Adipocyte (in vitro differentiated cells): Measurements from ENCODE around the gene ACOT11.

Experiments
- DNase-seq: peaks from one replicate; pipeline ENCODE4 v3.0.0-alpha.2; 2015; ENCODE audit warnings: low read depth
- H3K27me3 ChIP-seq: replicated peaks from 2 replicates; pipeline ENCODE4 v1.7.0; 2013; ENCODE audit warnings: mild to moderate bottlenecking, low read length, moderate library complexity; ENCODE audit not compliant: control insufficient read depth, insufficient read depth
- H3K36me3 ChIP-seq: 2 replicates; pipeline ENCODE4 v1.7.0; 2013; ENCODE audit warnings: low read length, mild to moderate bottlenecking, moderate library complexity; ENCODE audit not compliant: control insufficient read depth, insufficient read depth, severe bottlenecking
- H3K4me1 ChIP-seq: 2 replicates; pipeline ENCODE4 v1.7.0; 2013; ENCODE audit warnings: mild to moderate bottlenecking, low read length, moderate library complexity; ENCODE audit not compliant: control insufficient read depth, insufficient read depth
- H3K4me3 ChIP-seq: 2 replicates; pipeline ENCODE4 v1.7.0; 2013; ENCODE audit warnings: mild to moderate bottlenecking, low read length, moderate library complexity
- H3K9ac ChIP-seq: 2 replicates; pipeline ENCODE4 v1.7.0; 2013; ENCODE audit warnings: mild to moderate bottlenecking, low read length, moderate library complexity
- H3K9me3 ChIP-seq: 2 replicates; pipeline ENCODE4 v1.7.0; 2013; ENCODE audit warnings: mild to moderate bottlenecking, low read length, moderate library complexity; ENCODE audit not compliant: control insufficient read depth

The ACOT11 gene

DNA sequence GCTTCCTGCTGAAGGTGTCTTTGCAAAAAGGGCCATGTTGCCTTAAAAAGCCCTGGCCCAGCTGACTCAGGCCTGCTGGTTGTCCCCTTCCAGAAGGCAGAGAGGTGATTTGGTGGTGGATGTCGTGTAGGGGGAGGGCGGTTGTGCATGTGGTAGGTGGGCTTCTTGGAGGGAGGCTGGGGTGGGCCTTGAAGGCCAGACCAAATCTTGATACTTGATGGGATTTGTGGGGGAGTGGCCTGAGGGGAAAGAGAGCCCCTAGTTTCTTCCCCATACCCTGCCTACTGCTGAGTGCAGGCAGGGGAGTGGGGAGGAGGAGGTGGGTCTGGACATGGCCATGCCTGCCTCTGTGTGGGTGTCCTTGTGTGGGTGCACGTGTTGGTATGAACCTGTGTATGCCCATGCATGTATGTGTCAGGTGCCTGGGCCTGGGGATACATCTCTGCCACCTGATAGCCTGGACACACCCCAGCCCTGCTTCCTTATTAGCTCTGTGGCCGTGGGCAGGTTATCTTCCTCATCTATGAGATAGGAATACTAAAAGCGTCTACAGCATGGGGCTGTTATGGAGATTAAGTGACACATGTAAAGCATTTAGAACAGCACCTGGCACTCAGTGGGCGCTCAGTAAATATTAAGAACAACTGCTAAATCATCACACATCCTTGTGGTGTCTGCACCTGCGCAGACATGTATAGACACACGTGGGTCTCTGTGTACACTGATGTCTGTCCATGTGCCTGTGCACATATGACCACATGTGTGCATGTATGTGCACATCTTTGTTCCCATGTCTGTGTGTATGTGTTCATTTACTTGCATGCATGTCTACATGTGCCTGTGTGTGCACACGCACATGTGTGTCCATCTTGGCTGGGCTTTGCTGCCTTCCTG, 58.3 kb downstream of the ACOT11 start:
- H3K36me3 ChIP-seq: no peaks in the 10 kb centered on the region
- DNase-seq: no peak
- H3K4me3 ChIP-seq: no peak overlapping the region
- no peaks in the 10 kb centered on the region for H3K4me1 ChIP-seq
- H3K9me3 ChIP-seq: no peaks in the 10 kb centered on the region
- no peak overlapping the region for H3K9ac ChIP-seq
- peaks cover 3% of the 10 kb centered on the region for H3K27me3 ChIP-seq

DNA sequence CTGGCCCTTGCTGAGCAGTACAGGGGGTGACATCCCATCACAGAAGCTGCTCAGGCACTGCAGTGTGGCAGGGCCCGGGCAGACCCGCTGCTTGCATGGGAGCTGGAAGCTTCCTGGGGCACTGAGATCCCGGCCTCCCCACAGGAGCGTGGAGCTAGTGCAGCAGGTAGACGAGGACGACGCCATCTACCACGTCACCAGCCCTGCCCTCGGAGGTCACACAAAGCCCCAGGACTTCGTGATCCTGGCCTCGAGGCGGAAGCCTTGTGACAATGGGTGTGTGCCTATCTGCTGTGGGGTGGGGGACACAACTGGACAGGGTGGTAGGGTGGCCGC, 58.9 kb downstream of the ACOT11 start:
- no peak overlapping the region for H3K4me3 ChIP-seq
- H3K9me3 ChIP-seq: no peaks in the 10 kb centered on the region
- no peak for DNase-seq
- no peak overlapping the region for H3K9ac ChIP-seq
- peaks cover 3% of the 10 kb centered on the region for H3K27me3 ChIP-seq
- no peaks in the 10 kb centered on the region for H3K36me3 ChIP-seq
- H3K4me1 ChIP-seq: no peaks in the 10 kb centered on the region

- Histone ChIP-seq H3K9ac (no peak overlapping the region), H3K36me3 (no peaks in the 10 kb centered on the region), H3K4me1 (no peaks in the 10 kb centered on the region), H3K9me3 (no peaks in the 10 kb centered on the region), H3K27me3 (peaks cover 3% of the 10 kb centered on the region), H3K4me3 (no peak overlapping the region)
- no peak for DNase-seq
Observed at GRCh38 chr1:54607821-54608565, 60.0 kb downstream of the ACOT11 start.

DNA sequence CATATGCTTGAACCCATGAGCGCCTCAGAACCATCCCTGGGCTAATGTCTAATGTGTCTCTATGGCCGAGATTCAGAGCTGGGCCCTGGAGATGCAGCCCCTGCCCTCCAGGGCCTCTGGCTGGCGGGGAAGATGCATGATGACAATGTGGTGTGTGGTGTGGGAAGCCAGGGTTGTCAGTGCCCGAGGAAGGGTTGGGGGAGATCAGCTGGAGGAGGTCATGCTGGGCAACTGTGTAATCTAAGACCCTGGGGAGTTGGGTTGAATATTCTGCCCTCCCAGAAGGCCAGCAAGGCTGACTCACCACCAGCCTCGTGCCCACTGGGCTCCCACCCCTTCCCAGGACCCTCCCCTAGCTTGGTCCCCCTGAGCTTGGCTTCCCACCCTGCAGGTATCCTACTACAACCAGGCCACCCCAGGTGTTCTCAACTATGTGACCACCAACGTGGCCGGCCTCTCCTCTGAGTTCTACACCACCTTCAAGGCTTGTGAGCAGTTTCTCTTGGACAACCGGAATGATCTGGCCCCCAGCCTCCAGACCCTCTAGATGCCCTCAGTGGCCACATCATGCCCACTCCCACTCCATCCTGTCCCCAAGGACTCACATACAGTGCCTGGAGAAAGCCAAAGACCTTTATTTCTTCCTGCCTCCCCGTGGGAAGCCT, 60.7 kb downstream of the ACOT11 start:
- H3K9me3 ChIP-seq: no peaks in the 10 kb centered on the region
- no peaks in the 10 kb centered on the region for H3K36me3 ChIP-seq
- peaks cover 3% of the 10 kb centered on the region for H3K27me3 ChIP-seq
- DNase-seq: no peak
- H3K4me1 ChIP-seq: no peaks in the 10 kb centered on the region
- H3K9ac ChIP-seq: no peak overlapping the region
- no peak overlapping the region for H3K4me3 ChIP-seq

DNA sequence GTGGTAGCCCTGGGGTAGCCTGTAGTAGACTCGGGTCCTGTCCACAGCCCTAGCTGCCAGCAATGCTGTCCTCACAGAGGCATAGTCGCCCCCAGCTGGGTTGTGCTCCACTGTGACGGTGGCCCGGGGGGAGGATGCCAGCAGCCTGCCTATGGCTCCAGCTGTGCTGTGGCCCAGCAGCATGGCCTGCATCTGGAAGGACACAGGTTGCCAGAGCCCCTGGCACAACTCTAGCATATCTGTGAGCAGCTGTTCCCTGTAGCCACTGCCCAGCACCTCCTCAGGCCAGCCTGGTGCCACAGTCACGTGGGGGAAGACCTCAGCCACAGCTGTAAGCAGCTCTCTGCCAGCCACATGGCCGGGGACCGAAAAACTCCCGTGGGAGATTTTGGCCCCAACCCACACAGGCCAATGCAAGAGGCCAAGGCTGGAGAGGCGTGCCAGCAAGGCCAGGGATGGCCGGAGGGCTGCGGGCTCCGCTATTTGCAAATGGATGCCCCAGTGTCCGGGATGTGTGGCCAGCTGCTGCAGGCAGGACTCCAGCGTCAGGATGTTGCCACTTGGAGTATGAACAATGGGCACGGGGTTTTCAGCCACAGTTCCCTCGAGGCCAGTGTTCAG, 61.4 kb downstream of the ACOT11 start:
- DNase-seq: no peak
- Histone ChIP-seq H3K36me3 (no peaks in the 10 kb centered on the region), H3K9me3 (no peaks in the 10 kb centered on the region), H3K9ac (no peak overlapping the region), H3K27me3 (peaks cover 3% of the 10 kb centered on the region), H3K4me1 (no peaks in the 10 kb centered on the region), H3K4me3 (no peak overlapping the region)

DNA sequence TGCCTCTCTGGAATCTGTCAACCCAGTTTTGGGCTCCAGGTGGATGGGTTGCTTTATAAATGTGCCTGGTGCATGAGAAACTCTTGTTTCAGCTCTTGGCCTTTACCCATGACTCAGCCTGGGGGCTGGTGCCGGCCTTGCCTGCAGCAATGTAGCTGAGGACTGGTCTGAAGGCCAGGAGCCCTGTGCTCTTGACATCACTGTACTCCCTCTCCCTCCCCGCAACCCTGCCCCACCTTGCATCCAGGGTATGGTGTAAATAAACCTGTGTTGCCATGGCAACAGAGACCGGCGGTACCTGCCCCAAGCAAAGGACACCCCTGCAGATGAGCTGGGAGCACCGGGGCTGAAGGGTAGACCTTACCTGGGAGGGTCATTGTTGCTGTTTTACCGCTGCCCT, 62.0 kb downstream of the ACOT11 start:
- H3K9me3 ChIP-seq: no peaks in the 10 kb centered on the region

DNA sequence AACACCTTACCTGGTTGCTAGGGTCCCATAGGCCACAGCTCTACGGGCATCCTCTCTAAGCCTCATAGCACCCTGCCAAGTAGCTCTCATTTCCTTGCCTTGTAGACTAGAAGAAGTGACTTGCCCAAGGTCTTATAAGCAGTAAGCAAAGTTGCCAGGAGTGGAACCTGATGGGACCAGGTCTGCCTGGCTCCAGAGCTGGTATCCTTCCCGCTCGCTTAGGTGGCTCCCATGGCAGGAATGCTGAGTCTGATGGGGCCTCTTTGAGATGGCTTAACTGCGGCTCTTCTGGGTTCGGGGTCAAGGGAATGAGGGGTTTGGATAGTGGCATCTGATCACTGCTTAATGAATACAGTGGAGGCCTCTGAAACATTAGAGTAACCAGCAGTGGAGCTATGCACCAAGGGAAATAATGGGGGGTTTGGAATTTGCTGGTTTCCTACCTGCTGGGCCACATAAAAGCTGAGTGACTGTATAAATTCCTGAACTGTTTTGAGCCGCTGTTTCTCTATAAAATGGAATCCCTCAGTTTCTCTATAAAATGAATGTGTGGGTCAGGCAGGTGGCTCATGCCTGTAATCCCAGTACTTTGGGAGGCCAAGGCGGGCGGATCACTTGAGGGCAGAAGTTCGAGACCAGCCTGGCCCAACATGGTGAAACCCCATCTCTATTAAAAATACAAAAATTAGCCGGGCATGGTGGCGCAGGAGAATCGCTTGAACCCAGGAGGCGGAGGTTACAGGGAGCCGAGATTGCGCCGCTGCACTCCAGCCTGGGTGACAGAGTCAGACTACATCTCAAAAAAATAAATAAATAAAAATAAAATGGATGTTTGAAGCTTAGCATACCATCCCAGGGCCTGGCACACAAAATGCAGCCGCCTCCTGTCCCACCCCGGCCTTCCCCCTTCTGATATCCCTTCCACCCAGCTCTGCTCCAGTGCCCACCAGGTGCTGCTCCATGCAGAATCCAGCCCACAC, 62.9 kb downstream of the ACOT11 start:
- no peak overlapping the region for H3K9ac ChIP-seq
- no peaks in the 10 kb centered on the region for H3K9me3 ChIP-seq
- H3K36me3 ChIP-seq: no peaks in the 10 kb centered on the region
- no peak for DNase-seq
- H3K27me3 ChIP-seq: peaks cover 12% of the 10 kb centered on the region
- no peak overlapping the region for H3K4me3 ChIP-seq
- H3K4me1 ChIP-seq: no peaks in the 10 kb centered on the region

More for the DNA sequence above, 62.0 kb downstream of the ACOT11 start:
- Histone ChIP-seq H3K9ac (no peak overlapping the region), H3K4me3 (no peak overlapping the region), H3K27me3 (peaks cover 3% of the 10 kb centered on the region), H3K4me1 (no peaks in the 10 kb centered on the region), H3K36me3 (no peaks in the 10 kb centered on the region)
- DNase-seq: no peak

DNA sequence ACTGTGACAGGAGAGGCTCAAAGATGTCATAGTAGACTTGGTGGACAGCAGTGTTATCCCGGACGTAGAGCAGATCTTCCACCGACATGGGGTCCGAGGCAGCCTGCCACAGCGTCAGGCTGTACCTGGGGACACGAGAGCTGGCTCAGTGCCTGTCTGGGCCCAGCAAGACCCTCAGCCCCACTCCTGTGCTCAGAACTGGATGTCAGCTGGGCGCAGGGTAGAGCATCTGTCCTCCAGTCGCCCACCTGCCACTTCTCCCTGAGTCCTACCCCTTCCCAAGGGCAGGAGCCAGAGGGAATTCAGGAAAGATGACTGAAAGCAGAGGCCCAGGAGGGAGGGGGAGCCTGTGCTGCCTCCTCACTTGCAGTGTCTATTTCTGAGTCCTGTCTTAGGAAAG, 63.6 kb downstream of the ACOT11 start:
- H3K9me3 ChIP-seq: no peaks in the 10 kb centered on the region

DNA sequence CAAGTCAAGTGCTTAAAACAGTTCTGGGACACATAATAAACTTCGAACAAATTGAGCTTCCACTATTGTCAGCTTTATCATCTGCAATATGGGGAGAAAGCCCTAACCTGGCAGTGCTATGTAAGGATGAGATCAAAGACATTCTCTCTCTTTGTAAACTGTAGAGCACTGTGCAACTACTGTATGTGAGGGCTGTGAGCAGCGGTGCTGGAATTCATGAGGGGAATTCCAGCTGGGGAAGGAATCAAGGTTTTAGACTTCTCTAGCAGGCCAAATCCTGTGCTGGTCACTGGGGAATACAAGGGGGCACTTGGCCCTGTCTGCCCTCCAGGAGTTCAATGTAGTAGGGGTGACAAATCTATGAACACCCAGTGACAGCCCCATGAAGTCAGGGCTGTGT, 66.0 kb downstream of the ACOT11 start:
- H3K4me1 ChIP-seq: no peaks in the 10 kb centered on the region
- no peak overlapping the region for H3K9ac ChIP-seq
- H3K36me3 ChIP-seq: no peaks in the 10 kb centered on the region
- no peaks in the 10 kb centered on the region for H3K9me3 ChIP-seq
- no peak for DNase-seq
- peaks cover 25% of the 10 kb centered on the region for H3K27me3 ChIP-seq
- no peak overlapping the region for H3K4me3 ChIP-seq

More for the DNA sequence above, 63.6 kb downstream of the ACOT11 start:
- no peaks in the 10 kb centered on the region for H3K36me3 ChIP-seq
- peaks cover 15% of the 10 kb centered on the region for H3K27me3 ChIP-seq
- H3K4me3 ChIP-seq: no peak overlapping the region
- H3K4me1 ChIP-seq: no peaks in the 10 kb centered on the region
- H3K9ac ChIP-seq: no peak overlapping the region
- no peak for DNase-seq

DNA sequence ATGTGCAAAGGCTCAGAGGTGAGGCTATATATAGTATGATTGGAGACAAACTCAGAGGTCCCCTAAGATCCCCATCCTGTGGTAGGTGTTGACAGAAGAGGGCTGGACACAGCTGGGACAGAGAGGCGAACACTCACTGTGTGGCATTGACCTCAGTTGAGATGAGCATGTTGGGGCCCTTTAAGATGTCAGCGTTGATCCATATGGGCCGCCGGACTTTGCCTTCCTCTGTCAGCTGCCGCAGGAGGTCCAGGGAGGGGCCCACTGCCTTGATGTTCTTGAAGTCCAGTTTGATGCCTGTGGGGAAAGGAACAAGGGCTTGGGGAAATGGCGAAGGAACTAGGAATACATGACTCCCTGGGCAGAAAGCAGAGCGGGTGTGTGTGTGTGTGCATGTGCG, 66.5 kb downstream of the ACOT11 start:
- H3K4me3 ChIP-seq: no peak overlapping the region
- no peak for DNase-seq

More for the DNA sequence above, 66.5 kb downstream of the ACOT11 start:
- Histone ChIP-seq H3K9ac (no peak overlapping the region), H3K27me3 (peaks cover 28% of the 10 kb centered on the region), H3K4me1 (no peaks in the 10 kb centered on the region), H3K36me3 (no peaks in the 10 kb centered on the region), H3K9me3 (no peaks in the 10 kb centered on the region)
